ENCODE data around the gene NMNAT2. TPM values are rescaled to one million over a fixed set of nuclear protein-coding genes. Genes with fewer than 3 reads are reported as not detected.
A peak's percentile ranks its signal among the peaks of the same experiment; 100 is the strongest.

NMNAT2 gene
- total RNA-seq, 1 donor from 2014 or later, result 1.7 TPM

GRCh38 chr1:183249941-183250452 is 168.2 kb downstream of the NMNAT2 start:
- no peaks in the 10 kb centered on the region for H3K4me1 ChIP-seq
- TF ChIP-seq CTCF (IDR thresholded peaks at IDR 0.05), result no peak
- no peak for TF ChIP-seq POLR2A (IDR thresholded peaks at IDR 0.05)
- TF ChIP-seq POLR2AphosphoS5 (IDR thresholded peaks at IDR 0.05; ENCODE audit: insufficient read depth in 1 of 2, low read depth in 1 of 2), result no peak
- H3K9me3 ChIP-seq, result no peaks in the 10 kb centered on the region
- no peak overlapping the region for H3K4me3 ChIP-seq
- intact Hi-C loops (cut with DNase I), result no loop called here
- H3K27me3 ChIP-seq, result no peaks in the 10 kb centered on the region
- DNase-seq (ENCODE audit: extremely low spot score in 2 of 2), result no peak
- no peak overlapping the region for H3K27ac ChIP-seq
- no peaks in the 10 kb centered on the region for H3K36me3 ChIP-seq

GRCh38 chr1:183248989-183249691 is 169.0 kb downstream of the NMNAT2 start:
- TF ChIP-seq POLR2AphosphoS5 (IDR thresholded peaks at IDR 0.05; ENCODE audit: insufficient read depth in 1 of 2, low read depth in 1 of 2) (no peak), CTCF (IDR thresholded peaks at IDR 0.05) (no peak), POLR2A (IDR thresholded peaks at IDR 0.05) (no peak)
- intact Hi-C loops (cut with DNase I), result no loop called here

GRCh38 chr1:183247931-183248330 is 170.2 kb downstream of the NMNAT2 start:
- H3K4me3 ChIP-seq, result no peak overlapping the region
- DNase-seq (ENCODE audit: extremely low spot score in 2 of 2), result no peak
- H3K36me3 ChIP-seq, result no peaks in the 10 kb centered on the region
- TF ChIP-seq CTCF (IDR thresholded peaks at IDR 0.05) (no peak), POLR2A (IDR thresholded peaks at IDR 0.05) (no peak), POLR2AphosphoS5 (IDR thresholded peaks at IDR 0.05; ENCODE audit: insufficient read depth in 1 of 2, low read depth in 1 of 2) (no peak)
- intact Hi-C loops (cut with DNase I), result no loop called here
- no peaks in the 10 kb centered on the region for H3K4me1 ChIP-seq
- H3K27ac ChIP-seq, result no peak overlapping the region
- no peaks in the 10 kb centered on the region for H3K27me3 ChIP-seq
- no peaks in the 10 kb centered on the region for H3K9me3 ChIP-seq

More at GRCh38 chr1:183248989-183249691, 169.0 kb downstream of the NMNAT2 start:
- Histone ChIP-seq H3K36me3 (no peaks in the 10 kb centered on the region), H3K27ac (no peak overlapping the region), H3K9me3 (no peaks in the 10 kb centered on the region), H3K27me3 (no peaks in the 10 kb centered on the region), H3K4me3 (no peak overlapping the region), H3K4me1 (no peaks in the 10 kb centered on the region)
- peak in 1 of 2 donors; percentile 64 for DNase-seq (ENCODE audit: extremely low spot score in 2 of 2)

GRCh38 chr1:183247484-183247883 is 170.7 kb downstream of the NMNAT2 start:
- TF ChIP-seq CTCF (IDR thresholded peaks at IDR 0.05), result no peak
- no peak for TF ChIP-seq POLR2AphosphoS5 (IDR thresholded peaks at IDR 0.05; ENCODE audit: insufficient read depth in 1 of 2, low read depth in 1 of 2)
- no peak for TF ChIP-seq POLR2A (IDR thresholded peaks at IDR 0.05)
- DNase-seq (ENCODE audit: extremely low spot score in 2 of 2), result no peak
- H3K4me3 ChIP-seq, result no peak overlapping the region
- intact Hi-C loops (cut with DNase I), result no loop called here
- H3K9me3 ChIP-seq, result no peaks in the 10 kb centered on the region
- no peaks in the 10 kb centered on the region for H3K36me3 ChIP-seq
- H3K27me3 ChIP-seq, result no peaks in the 10 kb centered on the region
- H3K27ac ChIP-seq, result no peak overlapping the region
- H3K4me1 ChIP-seq, result no peaks in the 10 kb centered on the region

- Histone ChIP-seq H3K27ac (no peak overlapping the region), H3K4me3 (no peak overlapping the region), H3K4me1 (no peaks in the 10 kb centered on the region), H3K36me3 (no peaks in the 10 kb centered on the region), H3K9me3 (no peaks in the 10 kb centered on the region), H3K27me3 (no peaks in the 10 kb centered on the region)
- TF ChIP-seq CTCF (IDR thresholded peaks at IDR 0.05) (no peak), POLR2AphosphoS5 (IDR thresholded peaks at IDR 0.05; ENCODE audit: insufficient read depth in 1 of 2, low read depth in 1 of 2) (no peak)
- no peak for DNase-seq (ENCODE audit: extremely low spot score in 2 of 2)
- intact Hi-C loops (cut with DNase I), result no loop called here
Measured at GRCh38 chr1:183247066-183247465, 171.1 kb downstream of the NMNAT2 start.
